Measurements from ENCODE around the gene PPP2R5C. TPM values are rescaled to one million over a fixed set of nuclear protein-coding genes. Genes with fewer than 3 reads are reported as not detected.

Gene PPP2R5C
- total and polyA plus RNA-seq, 2 experiments from 2014 or later, result 60.4 to 84.9 TPM

- no peak overlapping the region for H3K27ac ChIP-seq
- TF ChIP-seq, protein P1, sequence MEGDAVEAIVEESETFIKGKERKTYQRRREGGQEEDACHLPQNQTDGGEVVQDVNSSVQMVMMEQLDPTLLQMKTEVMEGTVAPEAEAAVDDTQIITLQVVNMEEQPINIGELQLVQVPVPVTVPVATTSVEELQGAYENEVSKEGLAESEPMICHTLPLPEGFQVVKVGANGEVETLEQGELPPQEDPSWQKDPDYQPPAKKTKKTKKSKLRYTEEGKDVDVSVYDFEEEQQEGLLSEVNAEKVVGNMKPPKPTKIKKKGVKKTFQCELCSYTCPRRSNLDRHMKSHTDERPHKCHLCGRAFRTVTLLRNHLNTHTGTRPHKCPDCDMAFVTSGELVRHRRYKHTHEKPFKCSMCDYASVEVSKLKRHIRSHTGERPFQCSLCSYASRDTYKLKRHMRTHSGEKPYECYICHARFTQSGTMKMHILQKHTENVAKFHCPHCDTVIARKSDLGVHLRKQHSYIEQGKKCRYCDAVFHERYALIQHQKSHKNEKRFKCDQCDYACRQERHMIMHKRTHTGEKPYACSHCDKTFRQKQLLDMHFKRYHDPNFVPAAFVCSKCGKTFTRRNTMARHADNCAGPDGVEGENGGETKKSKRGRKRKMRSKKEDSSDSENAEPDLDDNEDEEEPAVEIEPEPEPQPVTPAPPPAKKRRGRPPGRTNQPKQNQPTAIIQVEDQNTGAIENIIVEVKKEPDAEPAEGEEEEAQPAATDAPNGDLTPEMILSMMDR (IDR thresholded peaks at IDR 0.05; ENCODE audit: low read depth, low read length), result no peak
- peak in 1 of 2 donors; percentile 45 for DNase-seq (ENCODE audit: low read depth in 1 of 2, low spot score in 1 of 2)
- no peaks in the 10 kb centered on the region for H3K27me3 ChIP-seq
- H3K4me1 ChIP-seq (ENCODE audit: low read depth), result no peaks in the 10 kb centered on the region
- no peaks in the 10 kb centered on the region for H3K36me3 ChIP-seq
- H3K4me3 ChIP-seq, result no peak overlapping the region
- no peaks in the 10 kb centered on the region for H3K9me3 ChIP-seq (ENCODE audit: low read depth)
These were observed 197.8 kb downstream of the PPP2R5C start for GRCh38 chr14:101959277-101959676.

DNA sequence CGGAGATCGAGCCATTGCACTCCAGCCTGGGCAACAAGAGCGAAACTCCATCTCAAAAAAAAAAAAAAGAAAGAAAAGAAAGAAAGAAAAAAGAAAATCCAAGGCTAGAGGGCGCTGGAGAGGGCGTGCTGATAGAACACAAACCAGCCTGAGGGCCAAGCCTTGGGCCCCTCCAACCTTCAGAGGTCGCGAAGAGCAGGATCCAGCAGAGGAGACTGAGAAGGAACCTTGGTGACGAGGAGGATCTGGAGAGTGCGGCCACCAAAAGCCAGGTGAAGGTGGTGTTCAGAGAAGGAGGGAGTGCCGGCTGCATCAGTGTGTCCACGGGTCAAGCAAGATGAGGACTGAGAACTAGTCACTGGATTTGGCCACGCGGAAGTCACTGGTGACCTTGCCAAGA is 198.7 kb downstream of the PPP2R5C start:
- Histone ChIP-seq H3K27ac (no peak overlapping the region), H3K4me1 (ENCODE audit: low read depth) (no peaks in the 10 kb centered on the region), H3K36me3 (no peaks in the 10 kb centered on the region), H3K27me3 (no peaks in the 10 kb centered on the region), H3K4me3 (no peak overlapping the region), H3K9me3 (ENCODE audit: low read depth) (no peaks in the 10 kb centered on the region)
- TF ChIP-seq, protein P1 (IDR thresholded peaks at IDR 0.05; ENCODE audit: low read depth, low read length), result peak; percentile 42
- DNase-seq (ENCODE audit: low read depth in 1 of 2, low spot score in 1 of 2), result peak; percentile 36 to 41

GRCh38 chr14:101961011-101961721 is 199.7 kb downstream of the PPP2R5C start:
- Histone ChIP-seq H3K4me1 (ENCODE audit: low read depth) (peaks cover 5% of the 10 kb centered on the region), H3K36me3 (no peaks in the 10 kb centered on the region), H3K9me3 (ENCODE audit: low read depth) (no peaks in the 10 kb centered on the region), H3K4me3 (no peak overlapping the region), H3K27me3 (no peaks in the 10 kb centered on the region), H3K27ac (no peak overlapping the region)
- peak; percentile 82 to 85 for DNase-seq (ENCODE audit: low read depth in 1 of 2, low spot score in 1 of 2)
- TF ChIP-seq, protein P1 (IDR thresholded peaks at IDR 0.05; ENCODE audit: low read depth, low read length), result peak; percentile 89

DNA sequence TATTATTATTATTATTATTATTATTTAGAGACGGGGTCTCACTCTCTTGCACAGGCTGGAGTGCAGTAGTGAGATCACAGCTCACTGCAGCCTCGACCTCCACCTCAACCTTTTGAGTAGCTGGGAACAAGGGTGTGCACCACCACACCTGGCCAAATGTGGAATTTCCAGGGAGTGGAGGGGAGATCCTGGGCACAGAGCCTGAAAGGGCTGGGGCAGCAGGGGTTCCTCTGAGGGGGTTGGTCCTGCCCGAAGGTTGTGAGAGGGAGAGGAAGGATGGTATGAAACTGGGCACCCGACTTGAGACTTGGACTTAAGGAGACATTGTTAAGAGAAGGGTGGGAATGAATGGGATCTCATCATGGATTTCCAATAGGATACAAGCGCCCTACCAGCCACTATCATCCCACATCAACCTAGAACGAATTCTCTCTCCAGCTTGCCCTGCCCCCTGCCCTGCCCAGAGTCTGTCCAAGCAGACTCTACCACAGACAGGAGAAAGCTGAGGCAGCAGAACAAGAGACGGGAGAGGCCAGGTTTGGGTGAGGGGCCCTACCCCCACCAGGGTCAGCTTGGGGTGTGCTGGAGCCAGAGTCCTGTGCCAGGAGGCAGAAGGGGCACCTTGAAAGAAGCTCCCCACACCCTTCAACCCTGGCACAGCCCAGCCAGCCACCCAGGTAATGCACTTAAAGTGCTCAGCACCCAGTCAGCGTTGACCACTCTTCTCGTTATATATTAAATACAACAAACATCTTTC is 200.4 kb downstream of the PPP2R5C start:
- H3K4me3 ChIP-seq, result no peak overlapping the region
- no peaks in the 10 kb centered on the region for H3K36me3 ChIP-seq
- no peaks in the 10 kb centered on the region for H3K9me3 ChIP-seq (ENCODE audit: low read depth)
- no peak overlapping the region for H3K27ac ChIP-seq
- TF ChIP-seq, protein P1 (IDR thresholded peaks at IDR 0.05; ENCODE audit: low read depth, low read length), result no peak
- peaks cover 11% of the 10 kb centered on the region for H3K4me1 ChIP-seq (ENCODE audit: low read depth)
- H3K27me3 ChIP-seq, result no peaks in the 10 kb centered on the region
- DNase-seq (ENCODE audit: low read depth in 1 of 2, low spot score in 1 of 2), result no peak

GRCh38 chr14:101962503-101962874 is 201.0 kb downstream of the PPP2R5C start:
- no peak overlapping the region for H3K4me3 ChIP-seq
- TF ChIP-seq, protein P1 (IDR thresholded peaks at IDR 0.05; ENCODE audit: low read depth, low read length), result no peak
- H3K27me3 ChIP-seq, result no peaks in the 10 kb centered on the region
- peak in 1 of 2 donors; percentile 86 for DNase-seq (ENCODE audit: low read depth in 1 of 2, low spot score in 1 of 2)
- H3K9me3 ChIP-seq (ENCODE audit: low read depth), result no peaks in the 10 kb centered on the region
- H3K4me1 ChIP-seq (ENCODE audit: low read depth), result peaks cover 12% of the 10 kb centered on the region
- H3K27ac ChIP-seq, result no peak overlapping the region
- no peaks in the 10 kb centered on the region for H3K36me3 ChIP-seq

All from cardiac muscle cell (in vitro differentiated cells and primary cell).